Upper lobe of right lung (tissue), 1 donor: ENCODE measurements around the gene SMIM41. TPM values are rescaled to one million over a fixed set of nuclear protein-coding genes. Genes with fewer than 3 reads are reported as not detected.

Experiments used
- ATAC-seq: fragments of 200-7000 bp; cut with Tn5 transposase; one replicate; pipeline ENCODE4 v1.9.1; 2020; ENCODE audit warnings: mild to moderate bottlenecking, moderate library complexity
- DNase-seq: peaks from one replicate; pipeline ENCODE4 v3.0.0-alpha.2; 2020
- H3K27ac ChIP-seq: fragments of 200-600 bp; one replicate; pipeline ENCODE4 v1.8.0; 2022
- H3K27me3 ChIP-seq: fragments of 200-600 bp; one replicate; pipeline ENCODE4 v1.8.0; 2022; ENCODE audit warnings: mild to moderate bottlenecking
- H3K36me3 ChIP-seq: fragments of 200-600 bp; one replicate; pipeline ENCODE4 v1.8.0; 2022
- H3K4me1 ChIP-seq: fragments of 200-600 bp; one replicate; pipeline ENCODE4 v1.8.0; 2022
- H3K4me3 ChIP-seq: fragments of 200-600 bp; one replicate; pipeline ENCODE4 v1.8.0; 2022; ENCODE audit warnings: mild to moderate bottlenecking
- H3K9me3 ChIP-seq: fragments of 200-600 bp; one replicate; pipeline ENCODE4 v1.8.0; 2022
- CTCF ChIP-seq: fragments of 200-600 bp; IDR thresholded peaks from one replicate; pipeline ENCODE4 v1.8.0; 2022; ENCODE audit warnings: antibody characterized with exemption
- intact Hi-C: fragments of 100-400 bp; cut with DNase I; formaldehyde crosslinking; loops from one replicate; pipeline ENCODE4 v1.11.0; 2022
- total RNA-seq: library from RNA; stranded (reverse); fragmentation: NEBNext Ultra II Directional; extraction: Animal tissue kit (Norgen Biotek cat#: 25700); gene quantifications from one replicate; pipeline ENCODE4 v1.2.1, GENCODE V29; 2021
- donor health status: DM: no; HTN: yes; CAD: no; lungs with severe emphysema.

The SMIM41 gene
- total RNA-seq, 1 donor from 2014 or later = 6.1 TPM

- H3K27ac ChIP-seq = no peak overlapping the region
- intact Hi-C loops = loop anchor here (10.0 kb wide), 1 partner anchor 730 kb away; no protein-coding TSS in a partner anchor
- DNase-seq = no peak
Measured at GRCh38 chr12:52144512-52145227, 65.2 kb downstream of the SMIM41 start.

DNA sequence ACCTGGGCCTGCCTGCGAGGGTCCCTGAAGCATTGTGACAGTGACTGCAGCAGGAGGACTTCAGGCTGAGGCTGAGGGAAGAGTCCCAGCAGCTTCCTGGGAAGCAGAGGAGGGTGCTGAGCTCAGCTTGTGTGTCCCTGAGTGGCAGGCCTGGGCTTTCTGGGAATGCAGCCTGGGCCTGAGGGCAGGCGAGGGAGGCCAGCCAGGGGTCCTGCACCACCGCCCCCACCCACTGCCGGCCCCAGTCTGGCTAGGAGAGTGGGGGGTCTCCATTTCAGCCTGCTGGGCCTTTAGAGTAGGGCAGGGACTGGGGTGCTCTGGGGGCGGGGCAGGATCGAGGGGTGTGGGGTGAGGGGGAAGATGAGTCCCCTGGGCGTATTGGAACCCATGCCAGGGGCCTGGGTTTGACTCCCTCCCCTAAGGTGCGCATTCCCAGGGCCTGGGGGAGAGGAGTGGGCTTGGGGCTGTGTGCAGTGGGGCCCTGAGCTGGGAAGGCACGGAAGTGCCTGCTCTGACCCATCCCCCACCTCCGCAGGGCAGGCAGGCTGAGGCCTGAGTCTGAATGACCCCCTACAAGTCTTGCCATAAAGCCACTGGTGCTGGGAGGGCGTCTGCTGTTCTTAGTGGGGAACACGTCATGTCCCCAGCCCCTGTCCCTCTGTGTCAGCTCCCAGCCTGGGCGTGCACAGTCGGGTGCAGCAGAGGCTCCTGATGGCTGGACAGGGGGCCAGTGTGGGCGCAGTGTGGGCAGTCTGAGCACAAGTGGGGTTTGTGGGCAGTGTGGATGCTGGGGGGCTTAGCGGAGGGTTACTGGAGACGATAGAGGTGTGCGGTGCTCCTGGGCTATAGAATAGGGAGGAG, 66.0 kb downstream of the SMIM41 start:
- Histone ChIP-seq H3K27me3 (no peaks in the 10 kb centered on the region), H3K4me3 (no peak overlapping the region), H3K9me3 (no peaks in the 10 kb centered on the region), H3K36me3 (no peaks in the 10 kb centered on the region), H3K27ac (no peak overlapping the region), H3K4me1 (peaks cover 37% of the 10 kb centered on the region)
- TF ChIP-seq CTCF = no peak
- ATAC-seq (no peak), DNase-seq (no peak)
- intact Hi-C loops = loop anchor here (10.0 kb wide), 1 partner anchor 729 kb away; no protein-coding TSS in a partner anchor

More at GRCh38 chr12:52144512-52145227, 65.2 kb downstream of the SMIM41 start:
- TF ChIP-seq CTCF = no peak
- Histone ChIP-seq H3K27me3 (no peaks in the 10 kb centered on the region), H3K9me3 (no peaks in the 10 kb centered on the region), H3K36me3 (no peaks in the 10 kb centered on the region), H3K4me3 (no peak overlapping the region), H3K4me1 (peaks cover 33% of the 10 kb centered on the region)
- no peak for ATAC-seq

GRCh38 chr12:52146089-52146821, 66.8 kb downstream of the SMIM41 start:
- intact Hi-C loops = loop anchor here (10.0 kb wide), 1 partner anchor 729 kb away; no protein-coding TSS in a partner anchor
- no peak for TF ChIP-seq CTCF
- no peak for DNase-seq
- Histone ChIP-seq H3K36me3 (no peaks in the 10 kb centered on the region), H3K4me3 (no peak overlapping the region), H3K4me1 (peaks cover 37% of the 10 kb centered on the region), H3K9me3 (no peaks in the 10 kb centered on the region), H3K27ac (peak overlapping the region; percentile 89), H3K27me3 (no peaks in the 10 kb centered on the region)
- ATAC-seq = no peak

GRCh38 chr12:52146822-52147366, 67.4 kb downstream of the SMIM41 start:
- no peaks in the 10 kb centered on the region for H3K9me3 ChIP-seq
- H3K27ac ChIP-seq = peak overlapping the region; percentile 89
- no peaks in the 10 kb centered on the region for H3K36me3 ChIP-seq
- intact Hi-C loops = loop anchor here (10.0 kb wide), 1 partner anchor 728 kb away; no protein-coding TSS in a partner anchor
- ATAC-seq = no peak
- no peak overlapping the region for H3K4me3 ChIP-seq
- H3K27me3 ChIP-seq = no peaks in the 10 kb centered on the region
- no peak for TF ChIP-seq CTCF
- no peak for DNase-seq
- peaks cover 41% of the 10 kb centered on the region for H3K4me1 ChIP-seq

GRCh38 chr12:52147367-52147963, 68.0 kb downstream of the SMIM41 start:
- H3K27me3 ChIP-seq = peaks cover 3% of the 10 kb centered on the region
- no peaks in the 10 kb centered on the region for H3K36me3 ChIP-seq
- no peak overlapping the region for H3K4me3 ChIP-seq
- peaks cover 47% of the 10 kb centered on the region for H3K4me1 ChIP-seq
- ATAC-seq = peak; percentile 82
- H3K27ac ChIP-seq = peak overlapping the region; percentile 89
- no peak for TF ChIP-seq CTCF
- no peaks in the 10 kb centered on the region for H3K9me3 ChIP-seq
- intact Hi-C loops = loop anchor here (10.0 kb wide), 1 partner anchor 727 kb away; no protein-coding TSS in a partner anchor
- DNase-seq = peak; percentile 95
